HG03432 (cell line): ENCODE results near the gene NCOR2.
A peak's percentile ranks its signal among the peaks of the same experiment; 100 is the strongest.

Experiments
- ATAC-seq: cut with Tn5 transposase; IDR thresholded peaks from one replicate; pipeline ENCODE4 v1.9.1; 2021; ENCODE audit warnings: mild to moderate bottlenecking, moderate library complexity; ENCODE audit not compliant: unreplicated experiment

The NCOR2 gene

DNA sequence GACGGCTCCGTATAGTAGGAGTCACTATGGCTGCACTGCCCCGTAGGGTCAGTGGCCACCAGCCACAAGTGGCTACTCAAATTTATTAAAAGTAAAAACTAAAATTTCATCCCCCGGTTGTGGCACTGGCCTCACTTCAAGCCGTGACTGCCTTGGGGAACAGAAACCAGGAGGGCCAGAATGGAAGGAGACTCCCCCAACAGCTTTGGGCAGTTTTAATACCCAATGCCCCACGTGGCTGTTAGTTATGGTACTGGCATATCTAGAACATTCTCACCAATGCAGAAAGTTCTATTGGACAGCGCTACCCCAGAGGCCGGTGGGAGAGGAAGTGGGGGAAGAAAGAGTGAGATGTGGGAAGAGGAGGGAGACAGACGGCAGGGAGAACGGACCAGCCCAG lies 6.2 kb downstream of the NCOR2 start:
- no peak for ATAC-seq

DNA sequence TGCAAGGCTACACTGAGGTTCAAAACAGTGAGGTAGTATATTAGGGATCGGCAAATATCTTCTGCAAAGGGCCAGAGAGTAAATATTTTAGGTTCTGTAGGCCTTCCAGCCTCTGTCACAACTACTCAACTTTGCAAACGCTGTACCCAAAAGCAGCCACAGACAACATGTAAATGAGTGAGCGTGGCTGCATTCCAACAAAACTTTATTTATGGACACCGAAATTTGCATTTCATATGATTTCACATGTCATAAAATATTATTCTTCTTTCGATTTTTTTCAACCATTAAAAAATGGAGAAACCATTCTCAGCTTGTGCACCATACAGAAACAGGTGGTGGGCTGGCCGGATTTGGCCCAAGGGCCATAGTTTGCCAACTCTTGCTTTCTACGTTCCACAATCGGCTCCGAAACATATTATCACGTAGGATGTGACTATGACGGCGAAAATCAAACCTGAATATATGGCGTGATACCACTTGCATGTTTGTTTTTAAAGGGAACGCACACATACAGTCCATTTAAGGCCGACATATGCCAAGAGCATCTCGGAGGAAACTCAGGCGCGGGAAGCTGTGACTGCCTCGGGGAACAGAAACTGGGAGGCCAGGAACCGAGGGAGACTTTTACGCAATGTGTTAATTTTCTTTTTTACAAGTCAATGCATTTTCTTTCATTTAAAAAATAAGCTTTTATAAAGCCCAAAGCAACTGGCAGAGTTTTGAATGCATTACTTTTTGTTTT lies 7.1 kb downstream of the NCOR2 start:
- no peak for ATAC-seq

- ATAC-seq = no peak
Observed at GRCh38 chr12:124559182-124560017, 8.0 kb downstream of the NCOR2 start.

GRCh38 chr12:124558313-124558712 lies 9.1 kb downstream of the NCOR2 start:
- ATAC-seq = no peak

DNA sequence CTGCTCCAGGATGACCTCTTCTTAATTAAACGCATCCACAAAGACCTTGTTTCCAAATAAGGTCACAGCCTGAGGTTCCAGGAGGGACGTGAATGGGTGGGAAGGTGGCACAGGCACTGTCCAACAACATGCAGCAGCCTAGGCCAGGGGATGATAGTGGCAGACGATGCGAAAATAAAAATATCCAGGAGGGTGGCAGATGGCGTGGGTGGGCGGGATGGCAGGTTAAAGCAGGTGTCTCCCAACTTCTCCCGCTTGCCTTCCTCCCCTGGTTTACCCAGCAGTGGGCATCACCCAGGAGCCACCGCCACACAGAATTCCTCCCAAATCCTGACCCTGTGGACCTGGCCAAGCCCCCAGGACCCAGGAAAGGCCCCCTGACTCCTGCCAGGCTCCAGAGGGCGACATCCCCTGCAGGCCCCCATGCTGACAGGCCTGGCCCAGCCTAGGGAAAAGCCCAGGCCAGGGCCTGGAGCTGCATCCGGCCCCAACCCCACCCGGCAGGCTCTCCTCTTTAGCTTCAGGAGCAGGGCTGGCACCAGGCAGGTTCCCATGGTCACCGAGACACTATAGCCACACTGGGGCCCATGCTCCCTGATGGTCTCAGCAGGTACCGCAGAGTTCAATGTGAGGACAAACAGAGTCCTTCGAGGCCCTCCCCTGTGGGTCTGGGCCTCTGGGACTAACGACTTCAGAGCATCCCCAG lies 9.7 kb downstream of the NCOR2 start:
- no peak for ATAC-seq

DNA sequence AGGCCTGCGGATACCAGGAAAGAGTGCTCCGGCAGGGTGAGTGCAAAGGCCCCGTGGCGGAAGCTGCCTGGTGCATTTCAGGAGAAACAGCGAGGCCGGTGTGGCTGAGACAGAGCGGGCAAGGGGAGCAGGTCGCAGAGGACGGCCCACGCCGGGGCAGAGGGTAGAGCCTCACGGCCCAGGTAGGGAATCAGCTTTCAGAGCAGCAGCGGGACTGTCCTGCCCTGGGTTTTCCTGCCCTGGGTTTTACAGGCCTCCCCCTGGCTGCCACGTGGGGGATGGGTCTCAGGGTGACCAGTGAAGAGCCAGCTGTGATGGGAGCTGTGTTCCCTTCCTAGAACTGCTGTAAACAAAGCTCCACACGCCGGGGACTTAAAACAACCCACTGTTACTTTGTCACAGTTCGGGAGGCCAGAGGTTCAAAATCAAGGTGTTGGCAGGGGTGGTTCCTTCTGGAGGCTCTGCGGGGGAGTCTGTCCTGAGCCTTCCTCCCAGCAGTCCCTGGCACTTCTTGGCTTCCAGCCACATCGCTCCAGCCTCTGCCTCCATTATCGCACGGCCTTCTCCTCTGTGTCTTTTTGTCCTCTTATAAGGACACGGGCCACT lies 10.4 kb downstream of the NCOR2 start:
- ATAC-seq = no peak

GRCh38 chr12:124556074-124556466 lies 11.3 kb downstream of the NCOR2 start:
- no peak for ATAC-seq

DNA sequence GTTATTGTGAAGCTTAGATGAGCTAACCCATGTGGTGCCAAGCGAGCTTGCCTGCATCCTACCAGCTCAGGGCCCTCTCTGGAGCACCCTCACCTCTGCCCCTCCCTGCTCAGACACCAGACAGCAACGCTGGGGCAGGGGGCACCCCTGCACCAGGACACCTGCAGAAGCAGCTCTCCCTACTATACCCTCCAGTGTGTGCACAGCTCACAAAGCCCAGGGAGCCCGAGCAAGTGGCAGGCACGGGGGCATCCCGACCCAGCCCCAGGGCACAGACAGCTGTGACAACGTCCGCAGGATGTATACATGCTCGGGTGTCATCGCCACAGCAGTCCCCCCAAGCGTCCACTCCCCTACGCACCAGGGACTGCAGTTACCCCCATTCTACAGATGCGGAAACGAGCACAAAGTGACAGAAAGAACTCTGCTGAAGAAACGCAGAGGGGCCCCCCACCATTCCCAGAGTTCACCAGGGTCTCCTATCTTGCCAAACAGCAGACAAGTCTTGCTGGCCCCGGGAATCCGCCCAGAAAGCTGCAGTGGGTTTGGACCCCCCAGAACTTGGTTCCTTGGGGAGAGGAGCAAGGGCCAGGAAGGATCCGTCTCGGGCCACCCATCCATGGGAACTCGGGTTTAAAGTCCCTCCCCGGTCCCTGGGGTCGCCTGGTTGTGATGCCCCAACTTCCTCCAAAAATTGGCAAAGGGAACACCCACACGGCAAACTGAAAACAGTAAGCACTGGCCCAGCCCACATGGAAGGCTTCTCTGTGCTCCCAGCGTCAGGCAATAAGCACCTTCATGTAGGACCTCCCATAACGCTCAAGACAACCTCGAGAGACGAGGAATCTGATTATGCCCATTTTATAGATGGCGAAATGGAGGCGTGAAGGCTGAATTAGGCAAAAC lies 12.0 kb downstream of the NCOR2 start:
- ATAC-seq = no peak

- no peak for ATAC-seq
Observed at GRCh38 chr12:124554429-124555029, 12.9 kb downstream of the NCOR2 start.

GRCh38 chr12:124553862-124554428 lies 13.5 kb downstream of the NCOR2 start:
- ATAC-seq = no peak

GRCh38 chr12:124551268-124552144 lies 15.9 kb downstream of the NCOR2 start:
- no peak for ATAC-seq

GRCh38 chr12:124550123-124551089 lies 17.0 kb downstream of the NCOR2 start:
- no peak for ATAC-seq

GRCh38 chr12:124549629-124550028 lies 17.8 kb downstream of the NCOR2 start:
- ATAC-seq = no peak

DNA sequence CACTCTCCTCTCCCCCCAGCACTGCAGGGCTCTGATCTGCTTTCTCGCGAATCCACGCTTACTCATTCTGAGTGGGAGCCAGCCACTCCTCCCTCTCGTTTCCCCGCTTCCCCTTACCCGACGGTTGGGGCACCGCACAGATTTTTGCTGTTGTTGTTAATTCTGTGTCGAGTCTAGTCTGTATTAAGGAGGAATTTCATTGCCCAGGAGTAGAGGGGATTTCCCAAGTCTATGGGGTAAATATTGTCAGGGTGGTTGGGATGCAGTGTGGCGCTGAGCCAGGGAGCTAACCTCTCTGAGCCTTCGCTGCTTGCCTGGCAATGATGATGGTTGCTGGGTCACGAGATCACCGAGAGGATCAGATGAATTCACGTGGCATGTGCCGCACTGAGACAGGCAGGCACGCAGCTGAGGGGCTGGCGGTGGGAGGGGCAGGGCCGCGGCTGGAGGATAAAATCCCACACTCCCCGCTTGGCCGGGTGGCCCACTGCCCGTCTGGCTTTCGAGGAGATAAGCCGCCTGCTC lies 18.5 kb downstream of the NCOR2 start:
- no peak for ATAC-seq

GRCh38 chr12:124547626-124548025 lies 19.8 kb downstream of the NCOR2 start:
- no peak for ATAC-seq

DNA sequence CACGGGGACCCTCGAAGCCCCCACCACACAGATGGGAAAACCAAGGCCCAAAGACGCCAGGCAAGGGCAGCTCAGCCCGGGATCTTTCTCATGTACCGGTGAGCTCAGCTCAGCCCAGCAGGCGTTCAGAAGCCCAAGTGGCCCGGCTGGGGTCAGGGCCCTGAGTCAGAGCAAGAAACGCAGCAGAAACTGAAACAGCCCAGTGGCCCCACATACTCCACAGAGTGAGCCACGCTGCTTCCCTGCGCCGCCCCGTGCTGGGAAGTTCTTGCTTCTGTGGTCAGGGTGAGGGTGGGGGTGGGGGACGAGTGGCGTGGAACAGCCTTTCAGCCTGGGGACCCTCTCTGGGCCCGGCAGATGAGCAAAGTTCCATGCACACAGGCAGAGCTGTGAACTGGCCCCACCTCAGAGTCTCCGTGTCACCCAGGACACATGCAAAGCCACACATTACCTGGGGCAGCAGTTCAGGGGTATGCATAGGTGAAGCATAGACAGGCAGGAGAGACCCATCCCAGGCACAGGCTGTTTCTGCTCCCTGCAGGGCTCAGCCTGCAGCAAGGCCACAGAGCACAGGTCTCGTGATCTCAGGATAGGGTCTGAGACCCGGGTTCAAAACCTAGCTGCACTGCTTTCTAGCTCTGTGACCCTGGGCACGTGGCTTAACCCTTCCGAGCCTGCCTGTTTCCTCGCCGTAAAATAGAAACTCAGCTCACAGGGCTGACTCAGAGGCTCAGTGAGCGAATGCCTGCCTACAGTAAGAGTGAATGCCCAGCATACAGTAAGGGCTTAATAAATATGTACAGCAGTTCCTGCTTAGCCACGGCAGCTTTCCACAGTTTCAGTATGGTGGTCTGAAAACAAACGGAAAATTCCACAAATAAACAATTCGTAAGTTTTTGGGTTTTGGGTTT lies 21.6 kb downstream of the NCOR2 start:
- ATAC-seq = peak; percentile 89
